GM21367 (cell line): Measurements from ENCODE around the gene CACNA1B.
A peak's percentile ranks its signal among the peaks of the same experiment; 100 is the strongest.
"Not testable (repeated sequence)": the region's sequence is repeated elsewhere in the genome, so short reads cannot be mapped to it uniquely, and the experiment has no call there.

Experiments used
- ATAC-seq: cut with Tn5 transposase; IDR thresholded peaks from one replicate; pipeline ENCODE4 v1.9.1; 2021; ENCODE audit not compliant: unreplicated experiment

CACNA1B gene

DNA sequence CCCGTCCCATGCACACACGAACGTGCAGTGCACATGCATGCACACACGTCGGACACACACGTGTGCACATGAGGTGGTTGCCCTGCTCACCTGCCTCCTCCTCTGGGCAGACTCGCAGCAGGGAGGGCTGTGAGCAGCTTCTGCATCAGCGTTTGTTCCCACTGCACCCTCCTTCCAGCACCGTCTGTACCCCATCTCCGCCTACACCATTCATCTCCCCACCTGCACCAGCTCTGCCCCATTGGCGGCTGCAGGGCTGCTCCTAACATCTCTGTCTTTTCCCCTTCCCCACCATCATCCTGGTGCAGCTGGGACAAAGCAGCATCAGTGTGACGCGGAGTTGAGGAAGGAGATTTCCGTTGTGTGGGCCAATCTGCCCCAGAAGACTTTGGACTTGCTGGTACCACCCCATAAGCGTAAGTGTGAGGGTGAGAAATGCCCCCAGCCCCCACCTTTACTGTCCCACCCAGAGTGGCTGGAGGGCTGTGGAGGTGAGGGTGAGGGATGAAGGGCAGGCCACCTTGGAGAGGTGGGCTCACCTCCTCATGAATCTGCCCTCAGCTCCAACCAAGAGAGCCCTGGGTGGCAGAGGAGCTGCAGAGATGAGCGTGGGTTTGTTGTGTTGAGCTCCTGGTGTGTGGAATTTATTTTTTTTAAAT is 234.6 kb downstream of the CACNA1B start:
- no peak for ATAC-seq

DNA sequence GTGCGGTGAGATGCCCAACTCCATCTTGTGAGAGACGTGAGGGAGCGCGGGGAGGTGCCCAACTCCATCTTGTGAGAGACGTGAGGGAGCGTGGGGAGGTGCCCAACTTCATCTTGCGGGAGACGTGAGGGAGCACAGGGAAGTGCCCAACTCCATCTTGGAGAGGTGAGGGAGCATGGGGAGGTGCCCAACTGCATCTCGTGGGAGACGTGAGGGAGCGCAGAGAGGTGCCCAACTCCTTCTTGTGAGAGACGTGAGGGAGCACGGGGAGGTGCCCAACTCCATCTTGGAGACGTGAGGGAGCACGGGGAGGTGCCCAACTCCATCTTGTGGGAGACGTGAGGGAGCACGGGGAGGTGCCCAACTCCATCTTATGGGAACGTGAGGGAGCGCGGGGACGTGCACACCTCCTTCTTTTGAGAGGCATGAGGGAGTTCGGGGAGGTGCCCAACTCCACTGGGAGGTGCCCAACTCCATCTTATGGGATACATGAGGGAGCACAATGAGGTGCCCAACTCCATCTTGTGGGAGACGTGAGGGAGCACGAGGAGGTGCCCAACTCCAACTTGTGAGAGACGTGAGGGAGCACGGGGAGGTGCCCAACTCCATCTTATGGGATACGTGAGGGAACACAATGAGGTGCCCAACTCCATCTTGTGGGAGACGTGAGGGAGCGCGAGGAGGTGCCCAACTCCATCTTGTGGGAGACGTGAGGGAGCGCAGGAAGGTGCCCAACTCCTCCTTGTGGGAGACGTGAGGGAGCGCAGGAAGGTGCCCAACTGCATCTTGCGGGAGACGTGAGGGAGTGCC is 235.4 kb downstream of the CACNA1B start:
- no peak for ATAC-seq

DNA sequence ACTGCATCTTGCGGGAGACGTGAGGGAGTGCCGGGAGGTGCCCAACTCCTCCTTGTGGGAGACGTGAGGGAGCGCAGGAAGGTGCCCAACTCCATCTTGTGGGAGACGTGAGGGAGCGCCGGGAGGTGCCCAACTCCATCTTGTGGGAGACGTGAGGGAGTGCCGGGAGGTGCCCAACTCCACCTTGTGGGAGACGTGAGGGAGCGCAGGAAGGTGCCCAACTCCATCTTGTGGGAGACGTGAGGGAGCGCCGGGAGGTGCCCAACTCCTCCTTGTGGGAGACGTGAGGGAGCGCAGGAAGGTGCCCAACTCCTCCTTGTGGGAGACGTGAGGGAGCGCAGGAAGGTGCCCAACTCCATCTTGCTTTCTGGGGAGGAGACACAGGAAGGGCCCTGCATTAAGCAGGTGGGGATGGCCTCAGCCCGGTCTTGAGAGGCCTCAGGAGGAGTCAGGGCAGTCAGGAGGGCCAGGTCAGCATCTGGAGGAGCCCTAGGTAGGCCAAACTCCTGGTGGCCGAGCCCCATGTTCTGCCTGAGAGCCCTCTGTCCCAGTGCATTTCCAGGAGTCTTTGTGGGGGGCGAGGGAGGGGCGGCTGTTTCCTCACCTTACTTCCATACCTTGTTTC is 236.2 kb downstream of the CACNA1B start:
- not testable (repeated sequence) for ATAC-seq

DNA sequence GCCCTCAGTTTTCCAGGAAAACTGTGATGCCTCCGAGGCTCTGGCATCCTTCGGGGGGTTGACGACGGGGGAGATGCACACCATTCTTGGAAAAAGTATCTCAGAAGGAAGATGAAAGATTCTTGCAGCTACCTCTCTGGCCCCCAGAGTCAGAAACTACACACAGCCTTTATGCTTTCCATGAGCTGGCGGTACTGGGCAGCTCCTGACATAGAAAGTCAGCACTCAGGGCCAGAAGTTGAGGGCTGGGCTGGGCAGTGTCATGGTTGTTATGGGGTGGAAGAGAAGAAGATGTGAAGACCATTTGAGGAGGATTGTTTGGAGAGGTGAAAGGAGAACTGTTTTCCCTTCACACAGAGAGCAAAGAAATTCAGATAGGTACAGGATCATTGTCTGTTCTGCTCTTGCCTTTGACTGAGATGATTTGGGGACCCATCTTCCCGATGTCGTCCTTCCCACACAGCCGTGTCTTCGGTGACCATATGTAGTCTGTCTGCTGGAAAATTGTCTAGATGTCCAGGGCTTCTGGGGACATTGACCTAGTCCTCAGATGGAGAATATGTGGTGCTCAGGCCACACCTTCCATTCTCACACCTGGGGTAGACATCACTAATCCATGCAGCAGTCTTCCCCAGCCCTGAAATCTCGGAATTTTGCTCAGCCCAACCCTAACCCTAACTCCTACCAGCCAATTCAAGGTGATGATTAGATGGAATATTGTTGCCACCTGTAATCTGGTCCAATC is 237.1 kb downstream of the CACNA1B start:
- no peak for ATAC-seq

DNA sequence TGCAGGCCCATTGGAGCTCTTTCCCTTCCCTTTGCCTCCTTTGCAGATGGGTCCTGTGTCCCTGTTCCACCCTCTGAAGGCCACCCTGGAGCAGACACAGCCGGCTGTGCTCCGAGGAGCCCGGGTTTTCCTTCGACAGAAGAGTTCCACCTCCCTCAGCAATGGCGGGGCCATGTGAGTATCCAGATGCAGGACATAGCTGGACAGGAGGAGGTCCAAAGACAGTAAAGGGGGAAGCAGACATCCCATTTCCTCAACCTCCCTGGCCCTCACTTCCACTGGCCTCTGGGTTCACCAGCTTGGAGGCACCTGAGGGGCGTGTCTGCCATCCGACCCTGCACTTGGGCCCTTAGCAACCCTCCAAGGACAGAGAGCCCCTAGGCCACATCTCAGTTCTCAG is 237.9 kb downstream of the CACNA1B start:
- no peak for ATAC-seq

DNA sequence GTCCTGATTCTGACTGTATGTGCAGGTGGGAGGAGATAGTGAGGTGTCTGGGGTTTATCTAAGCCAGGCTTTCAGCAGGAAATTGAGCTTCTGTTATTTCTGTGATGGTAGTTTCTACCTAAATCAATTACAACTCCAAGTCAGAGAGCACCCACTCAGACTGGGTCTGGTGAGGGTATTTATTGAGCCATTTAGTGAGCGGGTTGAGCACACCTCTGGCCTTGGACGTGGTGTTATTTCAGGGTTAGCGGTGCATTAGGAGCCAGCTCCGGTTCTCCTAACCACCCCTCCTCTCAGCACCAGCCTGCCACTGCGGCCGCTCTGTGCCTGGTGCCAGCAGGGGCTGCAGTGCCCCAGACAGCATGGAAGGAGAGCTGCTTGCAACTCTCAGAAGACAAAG is 238.9 kb downstream of the CACNA1B start:
- ATAC-seq: no peak

DNA sequence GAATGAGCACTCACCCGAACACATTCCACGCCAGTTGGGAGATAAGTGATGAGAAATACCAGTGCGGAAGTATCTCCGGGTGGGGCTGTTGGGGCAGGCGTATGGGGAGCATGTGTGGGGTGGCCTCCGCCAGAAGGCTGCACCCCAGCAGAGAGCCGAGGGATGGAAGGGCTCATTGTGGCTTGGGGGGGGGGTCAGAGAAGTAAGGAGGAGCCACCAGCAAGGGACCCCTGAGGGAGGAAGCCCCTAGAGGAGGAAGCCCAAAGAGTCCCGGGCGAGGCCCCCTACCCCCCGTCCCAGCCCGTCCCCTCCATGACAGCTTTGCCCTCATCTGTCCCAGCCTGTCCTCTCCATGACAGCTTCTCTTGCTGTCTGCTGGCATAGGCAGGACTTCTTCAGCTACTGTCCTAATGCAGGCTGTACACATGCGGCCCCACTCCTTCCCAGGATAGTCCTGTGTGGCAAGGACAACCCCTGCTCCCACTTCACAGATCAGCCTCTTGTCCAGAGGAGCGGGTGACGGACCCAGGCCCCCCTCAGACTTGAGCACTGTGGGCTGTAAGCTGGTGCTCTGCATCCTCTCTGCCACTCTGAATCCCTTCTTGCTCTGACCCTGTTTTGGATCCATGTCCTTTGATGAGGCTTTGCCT is 239.6 kb downstream of the CACNA1B start:
- ATAC-seq: no peak

DNA sequence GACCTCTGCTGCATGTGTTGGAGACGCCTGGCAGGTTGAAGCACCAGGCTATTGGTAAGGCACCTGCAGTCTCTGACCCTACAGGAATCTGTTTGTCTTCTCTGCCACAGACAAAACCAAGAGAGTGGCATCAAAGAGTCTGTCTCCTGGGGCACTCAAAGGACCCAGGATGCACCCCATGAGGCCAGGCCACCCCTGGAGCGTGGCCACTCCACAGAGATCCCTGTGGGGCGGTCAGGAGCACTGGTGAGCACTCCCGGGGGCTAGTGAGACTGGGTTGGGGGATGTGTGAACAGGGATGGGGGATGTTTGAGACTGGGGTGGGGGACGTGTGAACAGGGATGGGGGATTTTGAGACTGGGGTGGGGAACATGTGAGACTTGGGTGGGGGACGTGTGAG is 240.3 kb downstream of the CACNA1B start:
- no peak for ATAC-seq

DNA sequence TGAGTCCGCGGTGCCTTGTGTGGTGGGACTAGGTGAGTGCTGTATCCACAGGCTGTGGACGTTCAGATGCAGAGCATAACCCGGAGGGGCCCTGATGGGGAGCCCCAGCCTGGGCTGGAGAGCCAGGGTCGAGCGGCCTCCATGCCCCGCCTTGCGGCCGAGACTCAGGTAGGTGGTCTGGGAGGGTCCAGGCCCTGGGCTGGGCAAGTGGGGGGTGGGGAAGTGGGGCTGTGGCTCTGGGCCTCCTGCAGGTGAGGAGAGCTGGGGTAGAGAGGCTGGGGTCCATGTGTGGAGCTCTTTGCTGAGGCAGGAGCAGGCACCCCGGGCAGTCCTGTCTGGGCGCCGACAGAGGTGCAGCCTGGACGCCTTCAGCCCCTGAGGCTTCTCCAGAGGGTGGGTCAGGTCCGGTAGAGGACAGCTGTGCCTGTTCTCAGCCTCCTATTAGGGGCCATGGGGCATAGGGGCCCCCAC is 241.1 kb downstream of the CACNA1B start:
- no peak for ATAC-seq

DNA sequence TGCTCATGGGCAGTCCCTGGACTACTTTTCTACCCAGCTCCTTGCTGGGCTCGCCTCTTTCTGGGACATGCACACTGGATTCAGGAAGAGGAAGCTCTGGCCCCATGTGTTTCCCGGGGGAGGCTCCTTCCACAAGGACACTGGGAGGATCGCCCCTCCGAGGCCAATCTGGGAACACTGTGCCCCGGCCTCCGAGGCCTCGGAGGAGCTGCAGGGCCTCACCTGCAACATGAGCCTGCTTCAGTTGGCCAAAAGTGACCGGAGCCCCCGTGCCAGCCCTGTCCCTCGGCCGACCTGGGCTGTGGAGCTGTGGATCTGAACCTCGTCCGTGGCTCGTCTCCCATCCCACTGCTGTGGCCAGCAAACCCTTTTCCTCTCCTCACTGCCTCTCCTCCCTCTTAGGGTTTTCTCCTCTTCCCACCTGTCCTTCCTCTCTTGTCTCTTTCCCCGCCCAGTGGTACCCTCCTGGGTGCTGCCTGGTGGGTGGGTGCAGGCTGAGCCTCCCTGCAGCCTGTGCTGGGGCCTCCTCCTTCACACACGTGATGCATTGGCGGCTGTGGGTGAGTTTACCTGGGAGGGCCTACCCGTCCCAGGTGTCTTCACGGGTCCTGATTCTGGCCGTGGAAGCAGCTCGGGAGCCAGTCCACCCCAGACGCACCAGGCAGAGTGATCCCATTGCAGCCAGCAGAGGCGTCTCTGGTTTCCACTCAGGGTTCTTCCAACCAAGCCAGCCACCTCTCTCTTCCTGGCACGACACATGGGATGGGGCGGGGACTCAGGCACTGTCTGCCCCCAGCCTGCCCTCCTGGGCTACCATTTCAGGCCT is 241.8 kb downstream of the CACNA1B start:
- no peak for ATAC-seq

DNA sequence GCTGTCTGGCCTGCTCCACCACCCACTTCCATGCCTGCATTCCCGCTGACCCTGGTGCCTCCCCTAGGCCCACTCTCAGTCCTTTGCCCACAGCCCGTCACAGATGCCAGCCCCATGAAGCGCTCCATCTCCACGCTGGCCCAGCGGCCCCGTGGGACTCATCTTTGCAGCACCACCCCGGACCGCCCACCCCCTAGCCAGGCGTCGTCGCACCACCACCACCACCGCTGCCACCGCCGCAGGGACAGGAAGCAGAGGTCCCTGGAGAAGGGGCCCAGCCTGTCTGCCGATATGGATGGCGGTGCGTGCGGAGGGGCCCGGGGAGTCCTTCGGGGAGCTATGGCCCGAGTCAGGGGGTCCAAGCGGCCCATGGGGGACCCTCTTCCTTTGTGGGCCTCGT is 242.5 kb downstream of the CACNA1B start:
- ATAC-seq: no peak

DNA sequence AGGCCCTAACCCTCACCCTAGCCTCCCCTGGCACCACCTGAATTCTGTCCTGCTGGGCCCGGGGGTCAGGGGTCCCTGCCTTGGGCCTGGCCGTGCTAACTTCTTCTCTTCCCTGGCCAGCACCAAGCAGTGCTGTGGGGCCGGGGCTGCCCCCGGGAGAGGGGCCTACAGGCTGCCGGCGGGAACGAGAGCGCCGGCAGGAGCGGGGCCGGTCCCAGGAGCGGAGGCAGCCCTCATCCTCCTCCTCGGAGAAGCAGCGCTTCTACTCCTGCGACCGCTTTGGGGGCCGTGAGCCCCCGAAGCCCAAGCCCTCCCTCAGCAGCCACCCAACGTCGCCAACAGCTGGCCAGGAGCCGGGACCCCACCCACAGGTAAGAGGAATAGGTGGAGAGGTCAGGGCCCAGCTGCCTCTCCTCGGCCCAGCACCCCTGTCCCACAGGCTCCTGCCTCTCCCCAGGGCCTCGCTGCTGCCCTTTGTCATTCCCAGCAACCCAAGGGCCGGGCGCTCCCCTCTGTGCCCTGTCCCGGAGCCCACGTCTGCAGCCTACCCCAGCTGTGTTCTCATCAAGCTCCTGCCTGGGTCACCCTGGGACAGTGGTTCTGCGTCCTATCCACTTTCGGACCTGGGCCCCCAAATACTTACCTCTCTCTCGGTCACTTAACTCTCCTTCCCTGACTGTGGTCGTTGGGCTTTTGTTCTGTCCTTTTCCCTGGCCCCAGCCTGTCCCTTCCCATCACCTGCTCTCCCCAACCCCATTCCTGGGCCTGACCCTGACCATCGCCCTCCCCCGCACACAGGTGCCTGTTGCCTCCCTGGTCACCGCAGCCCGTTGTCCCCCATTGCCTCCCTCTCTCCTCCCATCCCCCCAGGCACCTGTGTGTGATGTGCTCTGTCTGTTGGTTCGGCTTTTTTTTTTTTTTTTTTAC is 243.2 kb downstream of the CACNA1B start:
- no peak for ATAC-seq

DNA sequence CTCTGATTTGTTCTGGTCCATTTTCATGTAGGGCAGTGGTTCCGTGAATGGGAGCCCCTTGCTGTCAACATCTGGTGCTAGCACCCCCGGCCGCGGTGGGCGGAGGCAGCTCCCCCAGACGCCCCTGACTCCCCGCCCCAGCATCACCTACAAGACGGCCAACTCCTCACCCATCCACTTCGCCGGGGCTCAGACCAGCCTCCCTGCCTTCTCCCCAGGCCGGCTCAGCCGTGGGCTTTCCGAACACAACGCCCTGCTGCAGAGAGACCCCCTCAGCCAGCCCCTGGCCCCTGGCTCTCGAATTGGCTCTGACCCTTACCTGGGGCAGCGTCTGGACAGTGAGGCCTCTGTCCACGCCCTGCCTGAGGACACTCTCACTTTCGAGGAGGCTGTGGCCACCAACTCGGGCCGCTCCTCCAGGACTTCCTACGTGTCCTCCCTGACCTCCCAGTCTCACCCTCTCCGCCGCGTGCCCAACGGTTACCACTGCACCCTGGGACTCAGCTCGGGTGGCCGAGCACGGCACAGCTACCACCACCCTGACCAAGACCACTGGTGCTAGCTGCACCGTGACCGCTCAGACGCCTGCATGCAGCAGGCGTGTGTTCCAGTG is 244.0 kb downstream of the CACNA1B start:
- no peak for ATAC-seq

DNA sequence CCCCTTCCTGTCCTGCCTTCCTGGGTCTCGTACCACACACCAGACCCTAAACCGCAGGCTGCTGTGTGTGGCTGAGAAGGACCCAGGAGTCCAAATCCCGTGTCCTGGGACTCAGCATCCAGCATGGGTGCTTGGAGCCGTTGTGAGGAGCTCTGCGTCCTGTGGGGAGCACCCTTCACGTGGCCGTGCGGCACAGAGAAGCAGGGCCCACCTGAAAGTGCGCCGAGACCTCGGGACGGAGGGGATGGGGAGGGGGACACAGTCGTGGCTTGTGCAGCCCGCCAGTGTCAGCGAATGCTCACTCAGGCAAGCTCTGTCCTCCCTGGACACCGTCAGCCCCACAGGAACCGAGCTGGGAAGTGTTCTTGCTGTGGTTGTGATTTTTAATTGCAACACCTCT is 244.6 kb downstream of the CACNA1B start:
- no peak for ATAC-seq

DNA sequence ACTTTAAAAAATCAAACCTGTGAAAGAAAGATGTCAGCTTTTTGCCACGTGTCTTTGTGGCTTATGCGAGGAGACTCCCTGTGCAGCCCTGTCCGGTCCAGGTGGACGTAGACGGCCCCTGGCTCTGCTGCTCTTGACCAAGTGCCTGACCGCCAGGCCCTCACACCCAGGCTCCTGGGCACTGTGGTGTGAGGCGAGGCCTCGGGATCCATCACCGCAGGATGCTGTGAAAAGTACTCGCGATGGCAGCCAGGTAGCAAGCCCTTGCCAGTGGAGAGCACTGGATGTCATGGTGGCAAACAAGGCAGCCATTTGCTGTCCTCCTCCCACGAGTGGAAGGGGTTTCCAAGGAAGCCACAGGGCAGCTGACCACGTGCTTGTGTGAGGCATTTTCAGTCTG is 245.1 kb downstream of the CACNA1B start:
- ATAC-seq: no peak

DNA sequence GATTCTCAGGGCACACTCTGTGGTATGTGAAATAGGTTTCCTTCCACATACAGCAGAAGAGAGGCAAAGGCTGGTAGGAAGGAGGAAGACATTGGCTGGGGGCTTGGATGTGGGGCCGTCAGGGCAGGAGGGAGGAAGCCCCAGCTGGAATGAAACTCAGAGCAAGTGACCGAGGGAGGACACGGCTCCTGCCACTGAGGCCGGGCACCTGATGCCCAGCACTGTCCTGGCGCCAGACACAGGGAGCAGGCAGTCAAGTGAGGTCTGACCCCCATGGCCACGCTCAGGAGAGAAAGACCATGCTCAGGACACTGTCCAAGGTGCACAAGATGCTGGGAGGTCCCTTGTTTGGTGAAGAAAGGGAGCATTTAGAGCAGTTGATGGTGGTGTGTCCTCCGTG is 245.5 kb downstream of the CACNA1B start:
- no peak for ATAC-seq

DNA sequence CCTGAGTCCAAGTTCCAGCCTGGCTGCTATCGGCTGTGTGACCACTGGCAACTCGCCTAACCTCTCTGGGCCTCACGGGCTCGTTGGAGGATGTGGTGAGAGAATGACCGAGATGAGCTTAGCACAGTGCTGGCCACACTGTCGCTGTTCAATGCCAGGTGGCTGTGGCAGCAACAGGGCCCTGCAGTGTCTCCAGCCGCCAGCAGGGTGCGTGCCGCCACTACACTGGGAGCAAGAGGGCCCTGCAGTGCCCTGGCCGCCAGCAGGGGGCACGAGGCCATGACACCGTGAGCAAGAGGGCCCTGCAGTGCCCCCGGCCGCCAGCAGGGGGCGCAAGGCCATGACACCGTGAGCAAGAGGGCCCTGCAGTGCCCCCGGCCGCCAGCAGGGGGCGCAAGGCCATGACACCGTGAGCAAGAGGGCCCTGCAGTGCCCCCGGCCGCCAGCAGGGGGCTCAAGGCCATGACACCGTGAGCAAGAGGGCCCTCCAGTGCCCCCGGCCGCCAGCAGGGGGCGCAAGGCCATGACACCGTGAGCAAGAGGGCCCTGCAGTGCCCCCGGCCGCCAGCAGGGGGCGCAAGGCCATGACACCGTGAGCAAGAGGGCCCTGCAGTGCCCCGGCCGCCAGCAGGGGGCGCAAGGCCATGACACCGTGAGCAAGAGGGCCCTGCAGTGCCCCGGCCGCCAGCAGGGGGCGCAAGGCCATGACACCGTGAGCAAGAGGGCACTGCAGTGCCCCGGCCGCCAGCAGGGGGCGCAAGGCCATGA is 248.7 kb downstream of the CACNA1B start:
- peak; percentile 73 for ATAC-seq
